Cardiac septum (tissue), 1 donor: Measurements from ENCODE around the gene PLXND1. TPM values are rescaled to one million over a fixed set of nuclear protein-coding genes. Genes with fewer than 3 reads are reported as not detected.

Experiments used
- DNase-seq: peaks from one replicate; pipeline ENCODE4 v3.0.0-alpha.2; 2020; ENCODE audit warnings: low spot score
- intact Hi-C: fragments of 100-400 bp; cut with DNase I; formaldehyde crosslinking; loops from one replicate; pipeline ENCODE4 v1.14.0; 2022
- total RNA-seq: library from RNA; stranded (reverse); fragmentation: NEBNext Ultra II Directional; extraction: Animal tissue kit (Norgen Biotek cat#: 25700); gene quantifications from one replicate; pipeline ENCODE4 v1.2.1, GENCODE V29; 2021
- donor health status: DM: no; HTN: no; CAD: no.

The PLXND1 gene
- total RNA-seq, 1 donor from 2014 or later, result 54.8 TPM

- no peak for DNase-seq
- intact Hi-C loops, result loop anchor here (5.0 to 10.0 kb wide), 2 partner anchors 113 to 221 kb away; no protein-coding TSS in a partner anchor
Measured at GRCh38 chr3:129605203-129605921, 1.1 kb downstream of the PLXND1 start.

- intact Hi-C loops, result loop anchor here (5.0 to 10.0 kb wide), 2 partner anchors 112 to 220 kb away; no protein-coding TSS in a partner anchor
- DNase-seq, result no peak
Measured at GRCh38 chr3:129604767-129605166, 1.7 kb downstream of the PLXND1 start.

- no peak for DNase-seq
- intact Hi-C loops, result loop anchor here (10.0 kb wide), 1 partner anchor 219 kb away; no protein-coding TSS in a partner anchor
Measured at GRCh38 chr3:129603991-129604749, 2.3 kb downstream of the PLXND1 start.

GRCh38 chr3:129603561-129603942 is 2.9 kb downstream of the PLXND1 start:
- DNase-seq, result no peak
- intact Hi-C loops, result loop anchor here (10.0 kb wide), 1 partner anchor 219 kb away; no protein-coding TSS in a partner anchor

- peak; percentile 87 for DNase-seq
- intact Hi-C loops, result loop anchor here (10.0 kb wide), 1 partner anchor 218 kb away; no protein-coding TSS in a partner anchor
Measured at GRCh38 chr3:129602730-129603560, 3.5 kb downstream of the PLXND1 start.

GRCh38 chr3:129602309-129602708 is 4.2 kb downstream of the PLXND1 start:
- intact Hi-C loops, result loop anchor here (10.0 kb wide), 1 partner anchor 218 kb away; no protein-coding TSS in a partner anchor

GRCh38 chr3:129601713-129602112 is 4.8 kb downstream of the PLXND1 start:
- no peak for DNase-seq
- intact Hi-C loops, result loop anchor here (10.0 kb wide), 1 partner anchor 217 kb away; no protein-coding TSS in a partner anchor

More at GRCh38 chr3:129602309-129602708, 4.2 kb downstream of the PLXND1 start:
- no peak for DNase-seq

GRCh38 chr3:129600348-129600747 is 6.1 kb downstream of the PLXND1 start:
- intact Hi-C loops, result loop anchor here (10.0 kb wide), 1 partner anchor 216 kb away; no protein-coding TSS in a partner anchor
- no peak for DNase-seq

- peak; percentile 91 for DNase-seq
- intact Hi-C loops, result loop anchor here (10.0 kb wide), 1 partner anchor 215 kb away; no protein-coding TSS in a partner anchor
Measured at GRCh38 chr3:129599607-129600006, 6.9 kb downstream of the PLXND1 start.

- DNase-seq, result no peak
- intact Hi-C loops, result no loop called here
Measured at GRCh38 chr3:129599073-129599472, 7.4 kb downstream of the PLXND1 start.

GRCh38 chr3:129598484-129598883 is 8.0 kb downstream of the PLXND1 start:
- DNase-seq, result no peak
- intact Hi-C loops, result no loop called here

- intact Hi-C loops, result no loop called here
- no peak for DNase-seq
Measured at GRCh38 chr3:129598000-129598381, 8.5 kb downstream of the PLXND1 start.

- intact Hi-C loops, result no loop called here
- no peak for DNase-seq
Measured at GRCh38 chr3:129597087-129597999, 9.1 kb downstream of the PLXND1 start.

GRCh38 chr3:129596194-129597086 is 10.0 kb downstream of the PLXND1 start:
- intact Hi-C loops, result no loop called here
- DNase-seq, result peak; percentile 94

- intact Hi-C loops, result loop anchor here (2.0 kb wide), 1 partner anchor 35 kb away; no protein-coding TSS in a partner anchor
Measured at GRCh38 chr3:129595544-129596193, 10.8 kb downstream of the PLXND1 start.

GRCh38 chr3:129594907-129595390 is 11.5 kb downstream of the PLXND1 start:
- no peak for DNase-seq
- intact Hi-C loops, result loop anchor here (2.0 kb wide), 1 partner anchor 34 kb away; no protein-coding TSS in a partner anchor

More at GRCh38 chr3:129595544-129596193, 10.8 kb downstream of the PLXND1 start:
- DNase-seq, result no peak
